Endodermal cell (in vitro differentiated cells): ENCODE measurements around the gene COCH. TPM values are rescaled to one million over a fixed set of nuclear protein-coding genes. Genes with fewer than 3 reads are reported as not detected.
A peak's percentile ranks its signal among the peaks of the same experiment; 100 is the strongest.

Source experiments
- DNase-seq: peaks from one replicate; pipeline ENCODE4 v3.0.0-alpha.2; 2017
- H3K27ac ChIP-seq: 2 replicates; pipeline ENCODE4 v1.5.1; 2013; ENCODE audit warnings: mild to moderate bottlenecking, low read depth, low read length, moderate library complexity
- H3K27me3 ChIP-seq: 2 replicates; pipeline ENCODE4 v1.6.1; 2013; ENCODE audit warnings: mild to moderate bottlenecking, low read length, moderate library complexity; ENCODE audit not compliant: insufficient read depth, control insufficient read depth, poor library complexity, severe bottlenecking
- H3K36me3 ChIP-seq: 2 replicates; pipeline ENCODE4 v1.7.0; 2013; ENCODE audit warnings: mild to moderate bottlenecking, low read length, moderate library complexity; ENCODE audit not compliant: control insufficient read depth, insufficient read depth
- H3K4me1 ChIP-seq: one replicate; pipeline ENCODE4 v1.7.0; 2013; ENCODE audit warnings: low read length; ENCODE audit not compliant: control insufficient read depth, insufficient read depth
- H3K4me3 ChIP-seq: 2 replicates; pipeline ENCODE4 v1.5.1; 2013; ENCODE audit warnings: mild to moderate bottlenecking, low read length, moderate library complexity
- H3K9ac ChIP-seq: 2 replicates; pipeline ENCODE4 v1.6.1; 2013; ENCODE audit warnings: mild to moderate bottlenecking, low read length, moderate library complexity; ENCODE audit not compliant: poor library complexity, severe bottlenecking; ENCODE audit errors: extremely low read depth
- H3K9me3 ChIP-seq: 2 replicates; pipeline ENCODE4 v1.6.1; 2013; ENCODE audit warnings: mild to moderate bottlenecking, low read length, moderate library complexity; ENCODE audit not compliant: control insufficient read depth
- H3K27ac Mint-ChIP-seq: 2 replicates; pipeline ENCODE4 v1.8.0; 2020; ENCODE audit warnings: mixed read lengths
- H3K27me3 Mint-ChIP-seq: 2 replicates; pipeline ENCODE4 v1.8.0; 2021; ENCODE audit warnings: mild to moderate bottlenecking, mixed read lengths; ENCODE audit not compliant: insufficient read depth
- H3K36me3 Mint-ChIP-seq: 2 replicates; pipeline ENCODE4 v1.8.0; 2020; ENCODE audit warnings: low read depth, mixed read lengths
- H3K4me1 Mint-ChIP-seq: 2 replicates; pipeline ENCODE4 v1.8.0; 2020; ENCODE audit warnings: mixed read lengths
- H3K4me3 Mint-ChIP-seq: 2 replicates; pipeline ENCODE4 v1.8.0; 2020; ENCODE audit warnings: mild to moderate bottlenecking, moderate library complexity, mixed read lengths
- H3K9me3 Mint-ChIP-seq: 2 replicates; pipeline ENCODE4 v1.8.0; 2020; ENCODE audit warnings: mild to moderate bottlenecking, mixed read lengths
- WGBS, 2 experiments: methylation state at CpG; one replicate each; pipeline versions ENCODE4 v1.1.5 to v1.1.7; 2013; ENCODE audit warnings: missing lambda C conversion rate in 2 of 2, mixed read lengths in 1 of 2; ENCODE audit not compliant: insufficient coverage in 1 of 2, insufficient read length in 1 of 2; 5-methylcytosine and 5-hydroxymethylcytosine counted together
- total RNA-seq, 2 donors: library from RNA; stranded (reverse); fragmentation: NEBNext Ultra II Directional in 1 of 2; extraction: Animal tissue kit (Norgen Biotek cat#: 25700) in 1 of 2; gene quantifications; 2 replicates in 1 of 2; 3 replicates in 1 of 2; pipeline ENCODE4 v1.2.1, GENCODE V29; 2021
- TF ChIP-seq, protein P1 (sequence below): fragments of 200-600 bp; sonication (generic); conservative IDR thresholded peaks from 2 replicates; pipeline ENCODE4 v1.5.0; 2021; ENCODE audit warnings: antibody characterized with exemption, mild to moderate bottlenecking

COCH gene
- total RNA-seq, 2 donors from 2014 or later: 59.1 to 76.2 TPM

DNA sequence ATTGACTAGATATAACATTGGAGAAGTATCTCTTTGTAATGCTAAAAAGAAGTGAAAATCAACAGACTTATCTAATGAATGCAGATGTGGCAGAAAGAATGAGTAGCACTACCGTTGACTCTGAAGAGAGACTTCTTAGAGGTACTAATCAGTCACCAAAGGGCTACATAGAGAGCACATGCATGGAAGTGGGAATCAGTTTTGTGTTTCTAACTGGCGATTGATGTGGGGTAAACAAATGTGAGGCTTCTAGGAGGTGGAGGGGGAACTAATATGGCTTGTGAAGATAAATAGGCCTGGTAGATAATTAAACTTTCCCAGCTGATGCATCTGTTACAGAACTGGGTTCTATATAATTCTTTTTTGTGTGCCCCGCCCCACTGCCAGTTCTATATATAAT, 10.5 kb downstream of the COCH start:
- TF ChIP-seq, protein P1, sequence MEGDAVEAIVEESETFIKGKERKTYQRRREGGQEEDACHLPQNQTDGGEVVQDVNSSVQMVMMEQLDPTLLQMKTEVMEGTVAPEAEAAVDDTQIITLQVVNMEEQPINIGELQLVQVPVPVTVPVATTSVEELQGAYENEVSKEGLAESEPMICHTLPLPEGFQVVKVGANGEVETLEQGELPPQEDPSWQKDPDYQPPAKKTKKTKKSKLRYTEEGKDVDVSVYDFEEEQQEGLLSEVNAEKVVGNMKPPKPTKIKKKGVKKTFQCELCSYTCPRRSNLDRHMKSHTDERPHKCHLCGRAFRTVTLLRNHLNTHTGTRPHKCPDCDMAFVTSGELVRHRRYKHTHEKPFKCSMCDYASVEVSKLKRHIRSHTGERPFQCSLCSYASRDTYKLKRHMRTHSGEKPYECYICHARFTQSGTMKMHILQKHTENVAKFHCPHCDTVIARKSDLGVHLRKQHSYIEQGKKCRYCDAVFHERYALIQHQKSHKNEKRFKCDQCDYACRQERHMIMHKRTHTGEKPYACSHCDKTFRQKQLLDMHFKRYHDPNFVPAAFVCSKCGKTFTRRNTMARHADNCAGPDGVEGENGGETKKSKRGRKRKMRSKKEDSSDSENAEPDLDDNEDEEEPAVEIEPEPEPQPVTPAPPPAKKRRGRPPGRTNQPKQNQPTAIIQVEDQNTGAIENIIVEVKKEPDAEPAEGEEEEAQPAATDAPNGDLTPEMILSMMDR: no peak
- 85 to 95% methylated on average over 1 to 3 of the region's 3 CpGs for WGBS, 2 experiments
- peaks cover 4% of the 10 kb centered on the region for H3K4me1 Mint-ChIP-seq

DNA sequence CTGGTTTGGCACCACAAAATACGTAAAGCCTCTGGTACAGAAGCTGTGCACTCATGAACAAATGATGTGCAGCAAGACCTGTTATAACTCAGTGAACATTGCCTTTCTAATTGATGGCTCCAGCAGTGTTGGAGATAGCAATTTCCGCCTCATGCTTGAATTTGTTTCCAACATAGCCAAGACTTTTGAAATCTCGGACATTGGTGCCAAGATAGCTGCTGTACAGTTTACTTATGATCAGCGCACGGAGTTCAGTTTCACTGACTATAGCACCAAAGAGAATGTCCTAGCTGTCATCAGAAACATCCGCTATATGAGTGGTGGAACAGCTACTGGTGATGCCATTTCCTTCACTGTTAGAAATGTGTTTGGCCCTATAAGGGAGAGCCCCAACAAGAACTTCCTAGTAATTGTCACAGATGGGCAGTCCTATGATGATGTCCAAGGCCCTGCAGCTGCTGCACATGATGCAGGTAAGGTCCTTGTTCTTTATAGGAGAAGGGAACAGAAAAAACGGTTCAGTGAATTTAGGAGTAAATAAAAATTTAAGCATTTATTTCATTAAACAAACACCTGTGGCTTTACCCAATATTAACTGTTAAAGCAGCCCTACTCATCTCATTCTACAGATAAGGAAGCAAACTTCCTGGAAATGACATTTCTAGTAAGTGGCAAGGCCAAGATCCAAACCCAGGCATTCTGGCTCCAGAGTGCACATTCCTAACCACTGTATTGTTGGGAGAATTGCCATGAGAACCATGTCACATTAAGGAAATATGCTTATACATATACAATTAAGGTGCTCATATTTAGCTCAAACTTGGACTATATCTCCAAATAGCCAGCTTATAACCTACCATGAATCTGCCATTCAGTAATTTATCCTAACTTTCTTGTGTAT, 11.7 kb downstream of the COCH start:
- H3K27ac Mint-ChIP-seq: no peak overlapping the region
- Histone ChIP-seq H3K36me3 (peaks cover 25% of the 10 kb centered on the region), H3K9me3 (no peaks in the 10 kb centered on the region), H3K4me1 (no peaks in the 10 kb centered on the region), H3K9ac (no peak overlapping the region), H3K27me3 (no peaks in the 10 kb centered on the region), H3K27ac (no peak overlapping the region), H3K4me3 (no peak overlapping the region)
- H3K27me3 Mint-ChIP-seq: no peaks in the 10 kb centered on the region
- H3K4me3 Mint-ChIP-seq: no peak overlapping the region
- peaks cover 4% of the 10 kb centered on the region for H3K4me1 Mint-ChIP-seq
- no peaks in the 10 kb centered on the region for H3K9me3 Mint-ChIP-seq
- no peak for DNase-seq
- peaks cover 27% of the 10 kb centered on the region for H3K36me3 Mint-ChIP-seq
- WGBS, 2 experiments: 91% methylated on average over 6 to 7 of the region's 7 CpGs
- TF ChIP-seq, protein P1: no peak

More for the DNA sequence above, 10.5 kb downstream of the COCH start:
- no peaks in the 10 kb centered on the region for H3K9me3 ChIP-seq
- H3K4me1 ChIP-seq: no peaks in the 10 kb centered on the region
- Mint-ChIP-seq H3K27me3 (no peaks in the 10 kb centered on the region), H3K36me3 (peaks cover 37% of the 10 kb centered on the region), H3K9me3 (no peaks in the 10 kb centered on the region), H3K27ac (no peak overlapping the region), H3K4me3 (no peak overlapping the region)
- H3K27ac ChIP-seq: no peak overlapping the region
- no peak overlapping the region for H3K4me3 ChIP-seq
- no peaks in the 10 kb centered on the region for H3K27me3 ChIP-seq
- no peak overlapping the region for H3K9ac ChIP-seq
- peaks cover 22% of the 10 kb centered on the region for H3K36me3 ChIP-seq
- DNase-seq: no peak

DNA sequence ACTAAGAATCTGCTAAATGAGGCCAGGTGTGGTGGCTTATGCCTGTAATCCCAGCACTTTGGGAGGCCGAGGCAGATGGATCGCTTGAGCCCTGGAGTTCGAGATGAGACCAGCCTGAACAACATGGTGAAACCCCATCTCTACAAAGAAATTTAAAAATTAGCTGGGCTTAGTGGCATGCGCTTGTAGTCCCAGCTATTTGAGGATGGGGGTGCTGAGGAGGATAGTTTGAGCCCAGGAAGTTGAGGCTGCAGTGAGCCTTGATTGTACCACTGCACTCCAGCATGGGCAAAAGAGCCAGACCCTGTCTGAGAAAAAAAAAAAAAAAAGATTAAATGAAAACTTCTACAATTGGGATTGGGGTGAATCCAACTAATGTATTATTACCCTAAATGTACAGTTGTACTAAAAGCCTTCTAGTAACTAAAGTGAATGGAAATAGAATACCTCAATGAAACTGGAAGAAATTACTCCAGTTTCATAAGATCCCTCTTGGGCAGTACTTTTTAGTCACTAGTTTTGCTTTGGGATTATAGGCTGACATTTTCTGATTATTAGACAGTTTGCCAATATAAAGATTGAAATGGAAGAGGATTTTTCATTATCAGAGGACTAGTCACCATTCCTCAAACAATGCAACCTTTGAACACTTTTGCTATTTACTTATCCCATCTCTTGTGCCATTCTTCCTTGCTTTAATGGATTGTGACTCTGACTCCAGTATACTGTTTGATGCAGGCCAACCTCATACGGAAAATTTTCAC, 14.3 kb downstream of the COCH start:
- Histone ChIP-seq H3K36me3 (peaks cover 30% of the 10 kb centered on the region), H3K9ac (no peak overlapping the region), H3K27ac (no peak overlapping the region), H3K9me3 (no peaks in the 10 kb centered on the region), H3K4me3 (no peak overlapping the region), H3K4me1 (no peaks in the 10 kb centered on the region), H3K27me3 (no peaks in the 10 kb centered on the region)
- DNase-seq: no peak
- H3K27ac Mint-ChIP-seq: peak overlapping the region; percentile 21
- H3K27me3 Mint-ChIP-seq: no peaks in the 10 kb centered on the region
- no peak overlapping the region for H3K4me3 Mint-ChIP-seq
- 91 to 93% methylated on average over 3 to 5 of the region's 5 CpGs for WGBS, 2 experiments
- no peaks in the 10 kb centered on the region for H3K9me3 Mint-ChIP-seq
- H3K36me3 Mint-ChIP-seq: peaks cover 23% of the 10 kb centered on the region
- peaks cover 4% of the 10 kb centered on the region for H3K4me1 Mint-ChIP-seq
- TF ChIP-seq, protein P1: peak; percentile 10
